NCI-H748 (cell line): ENCODE data around the gene ZBTB22.
A peak's percentile ranks its signal among the peaks of the same experiment; 100 is the strongest.
"Not testable (repeated sequence)": the region's sequence is repeated elsewhere in the genome, so short reads cannot be mapped to it uniquely, and the experiment has no call there.

Source experiments
- DNase-seq: peaks from one replicate; lab custom pipeline; 2025; ENCODE audit not compliant: unreplicated experiment; lab: John Stamatoyannopoulos, UW

Gene ZBTB22

GRCh38 chr6:33317669-33318425 lies at the start of gene ZBTB22:
Gene ZBTB22 (minus strand): TSS chr6:33317744. CDS start chr6:33316916, 828 bp downstream.
- DNase-seq = peak; percentile 99

- DNase-seq = no peak
Measured at GRCh38 chr6:33367009-33367714, 49.6 kb upstream of the ZBTB22 start.

GRCh38 chr6:33365206-33365971 lies 47.8 kb upstream of the ZBTB22 start:
- not testable (repeated sequence) for DNase-seq

- DNase-seq = peak; percentile 28
Measured at GRCh38 chr6:33364475-33365205, 47.1 kb upstream of the ZBTB22 start.

GRCh38 chr6:33363486-33363885 lies 45.9 kb upstream of the ZBTB22 start:
- not testable (repeated sequence) for DNase-seq

- no peak for DNase-seq
Measured at GRCh38 chr6:33359331-33359730, 41.8 kb upstream of the ZBTB22 start.

- DNase-seq = not testable (repeated sequence)
Measured at GRCh38 chr6:33357160-33357871, 39.8 kb upstream of the ZBTB22 start.

- no peak for DNase-seq
Measured at GRCh38 chr6:33356295-33356694, 38.8 kb upstream of the ZBTB22 start.

GRCh38 chr6:33355860-33356259 lies 38.3 kb upstream of the ZBTB22 start:
- DNase-seq = peak; percentile 18

- DNase-seq = no peak
Measured at GRCh38 chr6:33347816-33348215, 30.3 kb upstream of the ZBTB22 start.

GRCh38 chr6:33346972-33347371 lies 29.4 kb upstream of the ZBTB22 start:
- not testable (repeated sequence) for DNase-seq

- DNase-seq = peak; percentile 89
Measured at GRCh38 chr6:33344701-33345697, 27.5 kb upstream of the ZBTB22 start.

- no peak for DNase-seq
Measured at GRCh38 chr6:33343953-33344611, 26.5 kb upstream of the ZBTB22 start.

GRCh38 chr6:33343606-33343952 lies 26.0 kb upstream of the ZBTB22 start:
- not testable (repeated sequence) for DNase-seq

- no peak for DNase-seq
Measured at GRCh38 chr6:33339193-33339592, 21.6 kb upstream of the ZBTB22 start.

GRCh38 chr6:33336495-33336894 lies 19.0 kb upstream of the ZBTB22 start:
- no peak for DNase-seq

- no peak for DNase-seq
Measured at GRCh38 chr6:33335916-33336315, 18.4 kb upstream of the ZBTB22 start.

- no peak for DNase-seq
Measured at GRCh38 chr6:33333666-33334065, 16.1 kb upstream of the ZBTB22 start.

- DNase-seq = no peak
Measured at GRCh38 chr6:33330736-33331135, 13.2 kb upstream of the ZBTB22 start.
